ENCODE results near the gene TAF11. TPM values are rescaled to one million over a fixed set of nuclear protein-coding genes. Genes with fewer than 3 reads are reported as not detected.

The TAF11 gene
- total and polyA plus RNA-seq, 2 experiments from 2014 or later = 23.0 to 27.1 TPM

DNA sequence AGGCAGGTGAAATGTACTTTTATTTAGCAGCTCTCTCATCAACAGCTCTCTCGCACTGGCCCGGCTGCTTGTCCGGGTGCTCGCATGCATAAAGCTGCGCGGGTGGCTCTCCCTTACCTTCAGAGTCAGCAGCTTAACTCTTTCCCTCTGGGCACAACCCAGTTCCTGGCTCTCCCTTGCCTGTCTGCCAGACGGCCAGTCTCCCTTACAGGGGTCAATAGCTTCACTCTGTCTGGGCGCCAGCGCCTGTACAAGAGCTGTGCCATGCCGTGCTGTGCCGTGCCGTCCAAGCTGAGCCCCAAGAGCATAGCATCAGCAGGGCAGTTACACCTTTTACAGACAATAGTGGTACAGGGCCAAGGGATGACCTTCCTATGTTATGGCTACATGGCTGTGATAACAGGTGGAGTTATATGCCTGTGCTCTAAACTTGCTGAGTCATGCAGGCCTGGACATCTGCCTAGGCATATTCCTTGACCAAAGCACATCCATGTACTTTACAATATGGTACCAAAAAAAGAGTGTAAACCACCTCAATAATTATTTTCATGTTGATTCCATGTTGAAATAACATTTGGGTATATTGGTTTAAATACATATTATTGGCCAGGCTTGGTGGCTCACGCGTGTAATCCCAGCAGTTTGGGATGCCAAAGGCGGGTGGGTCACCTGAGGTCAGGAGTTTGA is 48.0 kb downstream of the TAF11 start:
- no peak overlapping the region for H3K27ac ChIP-seq
- TF ChIP-seq EZH2phosphoT487 (IDR thresholded peaks at IDR 0.05; ENCODE audit: insufficient read depth, low read depth) (no peak), EZH2 (IDR thresholded peaks at IDR 0.05; ENCODE audit: insufficient read depth, poor library complexity, severe bottlenecking) (no peak)
- no peak overlapping the region for H2AFZ ChIP-seq
- H3K4me1 ChIP-seq (ENCODE audit: insufficient read depth) = peaks cover 7% of the 10 kb centered on the region
- H3K9me3 ChIP-seq (ENCODE audit: low read depth) = no peaks in the 10 kb centered on the region
- WGBS, 2 experiments (ENCODE audit: low coverage in 1 of 2, low lambda C conversion rate in 2 of 2, missing lambda C conversion rate in 2 of 2) = 89 to 92% methylated on average over 15 of the region's 15 CpGs
- no peak for DNase-seq
- H3K9me2 ChIP-seq (ENCODE audit: insufficient read depth) = no peaks in the 10 kb centered on the region
- H4K20me1 ChIP-seq (ENCODE audit: insufficient read depth) = no peaks in the 10 kb centered on the region
- peaks cover 16% of the 10 kb centered on the region for H3K36me3 ChIP-seq (ENCODE audit: low read depth)
- H3K27me3 ChIP-seq (replicated peaks; ENCODE audit: insufficient read depth) = no peaks in the 10 kb centered on the region
- no peak overlapping the region for H3K4me3 ChIP-seq
- H3F3A ChIP-seq (ENCODE audit: insufficient read depth) = no peaks in the 10 kb centered on the region
- H3K79me2 ChIP-seq (ENCODE audit: insufficient read depth) = no peaks in the 10 kb centered on the region
- no peak overlapping the region for H3K9ac ChIP-seq
- no peak overlapping the region for H3K4me2 ChIP-seq (ENCODE audit: unreplicated experiment)
- in situ Hi-C loops (cut with MboI) = no loop called here

- no peak overlapping the region for H2AFZ ChIP-seq
- no peaks in the 10 kb centered on the region for H3K27me3 ChIP-seq (replicated peaks; ENCODE audit: insufficient read depth)
- no peaks in the 10 kb centered on the region for H3K9me3 ChIP-seq (ENCODE audit: low read depth)
- no peak overlapping the region for H3K4me2 ChIP-seq (ENCODE audit: unreplicated experiment)
- DNase-seq = no peak
- H3K79me2 ChIP-seq (ENCODE audit: insufficient read depth) = no peaks in the 10 kb centered on the region
- H3K4me3 ChIP-seq = no peak overlapping the region
- no peaks in the 10 kb centered on the region for H3F3A ChIP-seq (ENCODE audit: insufficient read depth)
- H3K36me3 ChIP-seq (ENCODE audit: low read depth) = peaks cover 16% of the 10 kb centered on the region
- no peak overlapping the region for H3K27ac ChIP-seq
- no peaks in the 10 kb centered on the region for H4K20me1 ChIP-seq (ENCODE audit: insufficient read depth)
- no peak overlapping the region for H3K9ac ChIP-seq
- in situ Hi-C loops (cut with MboI) = no loop called here
- peaks cover 11% of the 10 kb centered on the region for H3K4me1 ChIP-seq (ENCODE audit: insufficient read depth)
- TF ChIP-seq EZH2 (IDR thresholded peaks at IDR 0.05; ENCODE audit: insufficient read depth, poor library complexity, severe bottlenecking) = no peak
- TF ChIP-seq EZH2phosphoT487 (IDR thresholded peaks at IDR 0.05; ENCODE audit: insufficient read depth, low read depth) = no peak
- H3K9me2 ChIP-seq (ENCODE audit: insufficient read depth) = no peaks in the 10 kb centered on the region
These were observed 50.3 kb downstream of the TAF11 start for GRCh38 chr6:34837528-34837927.

DNA sequence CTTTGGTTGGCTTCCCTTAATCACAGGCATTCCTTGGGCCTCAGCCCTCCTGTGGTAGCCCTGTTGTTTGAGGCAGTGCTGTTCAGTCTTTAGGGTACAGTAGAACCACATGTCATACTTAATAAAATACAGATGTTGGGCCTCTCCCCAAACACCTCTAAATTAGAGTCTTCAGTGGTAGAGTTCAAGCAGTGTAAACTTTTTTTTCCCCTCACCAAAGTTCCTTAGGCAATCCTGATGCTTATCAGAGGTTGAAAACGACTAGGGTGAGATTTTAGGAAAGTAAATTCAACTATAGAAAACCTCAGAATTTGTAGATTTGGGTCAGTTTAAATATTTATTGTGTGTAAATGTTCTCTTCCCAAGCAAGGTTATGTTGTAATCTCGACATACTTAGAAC is 51.4 kb downstream of the TAF11 start:
- no peak for TF ChIP-seq EZH2phosphoT487 (IDR thresholded peaks at IDR 0.05; ENCODE audit: insufficient read depth, low read depth)
- no peak for TF ChIP-seq EZH2 (IDR thresholded peaks at IDR 0.05; ENCODE audit: insufficient read depth, poor library complexity, severe bottlenecking)
- DNase-seq = no peak
- peaks cover 16% of the 10 kb centered on the region for H3K36me3 ChIP-seq (ENCODE audit: low read depth)
- H3K9ac ChIP-seq = no peak overlapping the region
- H3K9me3 ChIP-seq (ENCODE audit: low read depth) = no peaks in the 10 kb centered on the region
- no peaks in the 10 kb centered on the region for H3K79me2 ChIP-seq (ENCODE audit: insufficient read depth)
- H3K4me2 ChIP-seq (ENCODE audit: unreplicated experiment) = no peak overlapping the region
- in situ Hi-C loops (cut with MboI) = no loop called here
- H2AFZ ChIP-seq = no peak overlapping the region
- H4K20me1 ChIP-seq (ENCODE audit: insufficient read depth) = no peaks in the 10 kb centered on the region
- H3K4me1 ChIP-seq (ENCODE audit: insufficient read depth) = peaks cover 11% of the 10 kb centered on the region
- WGBS, 2 experiments (ENCODE audit: low coverage in 1 of 2, low lambda C conversion rate in 2 of 2, missing lambda C conversion rate in 2 of 2) = 80 to 83% methylated on average over 2 of the region's 2 CpGs
- H3F3A ChIP-seq (ENCODE audit: insufficient read depth) = no peaks in the 10 kb centered on the region
- no peak overlapping the region for H3K4me3 ChIP-seq
- no peaks in the 10 kb centered on the region for H3K27me3 ChIP-seq (replicated peaks; ENCODE audit: insufficient read depth)
- H3K27ac ChIP-seq = no peak overlapping the region
- no peaks in the 10 kb centered on the region for H3K9me2 ChIP-seq (ENCODE audit: insufficient read depth)

GRCh38 chr6:34836008-34836407 is 51.8 kb downstream of the TAF11 start:
- no peaks in the 10 kb centered on the region for H3K79me2 ChIP-seq (ENCODE audit: insufficient read depth)
- no peaks in the 10 kb centered on the region for H3K9me3 ChIP-seq (ENCODE audit: low read depth)
- no peak overlapping the region for H3K9ac ChIP-seq
- H3K4me2 ChIP-seq (ENCODE audit: unreplicated experiment) = no peak overlapping the region
- no peak for DNase-seq
- no peak overlapping the region for H2AFZ ChIP-seq
- no peaks in the 10 kb centered on the region for H3F3A ChIP-seq (ENCODE audit: insufficient read depth)
- peaks cover 11% of the 10 kb centered on the region for H3K4me1 ChIP-seq (ENCODE audit: insufficient read depth)
- H3K36me3 ChIP-seq (ENCODE audit: low read depth) = peaks cover 16% of the 10 kb centered on the region
- TF ChIP-seq EZH2 (IDR thresholded peaks at IDR 0.05; ENCODE audit: insufficient read depth, poor library complexity, severe bottlenecking) (no peak), EZH2phosphoT487 (IDR thresholded peaks at IDR 0.05; ENCODE audit: insufficient read depth, low read depth) (no peak)
- WGBS, 2 experiments (ENCODE audit: low coverage in 1 of 2, low lambda C conversion rate in 2 of 2, missing lambda C conversion rate in 2 of 2) = 90 to 96% methylated on average over 4 of the region's 4 CpGs
- H3K27me3 ChIP-seq (replicated peaks; ENCODE audit: insufficient read depth) = no peaks in the 10 kb centered on the region
- in situ Hi-C loops (cut with MboI) = no loop called here
- no peaks in the 10 kb centered on the region for H3K9me2 ChIP-seq (ENCODE audit: insufficient read depth)
- H4K20me1 ChIP-seq (ENCODE audit: insufficient read depth) = no peaks in the 10 kb centered on the region
- H3K4me3 ChIP-seq = no peak overlapping the region
- no peak overlapping the region for H3K27ac ChIP-seq

All from GM23248 (cell line).